ENCODE measurements around the gene CALB2. TPM values are rescaled to one million over a fixed set of nuclear protein-coding genes. Genes with fewer than 3 reads are reported as not detected.

Gene CALB2
- total RNA-seq, 1 donor from 2014 or later, result not detected

DNA sequence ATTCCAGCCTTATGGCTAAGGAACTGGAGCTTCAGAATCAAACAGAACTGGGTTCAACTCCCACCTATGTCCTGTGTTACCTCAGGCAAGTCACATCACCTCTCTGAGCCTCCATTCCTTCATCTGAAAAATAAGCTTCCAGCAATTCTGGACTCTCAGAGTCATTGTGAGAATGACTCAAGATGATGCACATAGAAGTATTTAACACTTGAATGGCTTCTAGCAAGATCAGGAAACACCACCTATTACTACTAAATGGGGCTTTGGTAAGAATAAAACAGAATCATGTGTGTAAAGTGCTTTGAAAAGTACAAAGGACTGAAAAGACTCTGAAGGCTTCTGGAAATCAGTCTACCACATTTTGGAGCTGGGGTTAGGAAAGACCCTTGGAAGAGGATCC is 30.8 kb upstream of the CALB2 start:
- Mint-ChIP-seq H3K9me3 (ENCODE audit: unreplicated experiment) (peaks cover 5% of the 10 kb centered on the region), H3K36me3 (ENCODE audit: unreplicated experiment) (no peaks in the 10 kb centered on the region), H3K4me3 (ENCODE audit: unreplicated experiment) (no peak overlapping the region), H3K4me1 (ENCODE audit: unreplicated experiment) (no peaks in the 10 kb centered on the region), H3K27ac (ENCODE audit: unreplicated experiment) (no peak overlapping the region), H3K27me3 (ENCODE audit: unreplicated experiment) (peaks cover 3% of the 10 kb centered on the region)
- DNase-seq (ENCODE audit: extremely low spot score, unreplicated experiment), result no peak
- TF ChIP-seq, protein P1, sequence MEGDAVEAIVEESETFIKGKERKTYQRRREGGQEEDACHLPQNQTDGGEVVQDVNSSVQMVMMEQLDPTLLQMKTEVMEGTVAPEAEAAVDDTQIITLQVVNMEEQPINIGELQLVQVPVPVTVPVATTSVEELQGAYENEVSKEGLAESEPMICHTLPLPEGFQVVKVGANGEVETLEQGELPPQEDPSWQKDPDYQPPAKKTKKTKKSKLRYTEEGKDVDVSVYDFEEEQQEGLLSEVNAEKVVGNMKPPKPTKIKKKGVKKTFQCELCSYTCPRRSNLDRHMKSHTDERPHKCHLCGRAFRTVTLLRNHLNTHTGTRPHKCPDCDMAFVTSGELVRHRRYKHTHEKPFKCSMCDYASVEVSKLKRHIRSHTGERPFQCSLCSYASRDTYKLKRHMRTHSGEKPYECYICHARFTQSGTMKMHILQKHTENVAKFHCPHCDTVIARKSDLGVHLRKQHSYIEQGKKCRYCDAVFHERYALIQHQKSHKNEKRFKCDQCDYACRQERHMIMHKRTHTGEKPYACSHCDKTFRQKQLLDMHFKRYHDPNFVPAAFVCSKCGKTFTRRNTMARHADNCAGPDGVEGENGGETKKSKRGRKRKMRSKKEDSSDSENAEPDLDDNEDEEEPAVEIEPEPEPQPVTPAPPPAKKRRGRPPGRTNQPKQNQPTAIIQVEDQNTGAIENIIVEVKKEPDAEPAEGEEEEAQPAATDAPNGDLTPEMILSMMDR (IDR thresholded peaks at IDR 0.05), result no peak

DNA sequence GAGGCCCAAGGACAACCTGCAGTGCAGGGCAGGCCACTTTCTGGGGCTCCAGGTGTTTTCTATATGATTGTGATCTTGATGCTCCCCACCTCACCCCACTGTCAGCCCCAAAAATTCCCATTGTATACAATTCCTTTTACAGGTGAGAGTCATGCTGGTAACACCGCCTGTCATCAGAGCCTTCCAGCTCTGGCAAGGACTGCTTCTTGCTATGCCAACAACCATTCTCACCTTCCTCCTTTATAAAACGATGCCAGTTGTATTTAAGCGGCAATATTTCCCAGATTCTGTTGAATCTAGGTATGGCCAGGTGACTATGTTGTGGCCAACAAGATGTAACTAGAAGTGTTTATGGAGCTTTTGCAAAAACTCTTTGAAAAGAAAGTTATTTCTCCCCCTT is 30.4 kb upstream of the CALB2 start:
- Mint-ChIP-seq H3K27ac (ENCODE audit: unreplicated experiment) (no peak overlapping the region), H3K4me1 (ENCODE audit: unreplicated experiment) (no peaks in the 10 kb centered on the region), H3K36me3 (ENCODE audit: unreplicated experiment) (no peaks in the 10 kb centered on the region), H3K27me3 (ENCODE audit: unreplicated experiment) (peaks cover 3% of the 10 kb centered on the region), H3K9me3 (ENCODE audit: unreplicated experiment) (peaks cover 5% of the 10 kb centered on the region), H3K4me3 (ENCODE audit: unreplicated experiment) (no peak overlapping the region)
- DNase-seq (ENCODE audit: extremely low spot score, unreplicated experiment), result no peak
- TF ChIP-seq, protein P1 (IDR thresholded peaks at IDR 0.05), result no peak

DNA sequence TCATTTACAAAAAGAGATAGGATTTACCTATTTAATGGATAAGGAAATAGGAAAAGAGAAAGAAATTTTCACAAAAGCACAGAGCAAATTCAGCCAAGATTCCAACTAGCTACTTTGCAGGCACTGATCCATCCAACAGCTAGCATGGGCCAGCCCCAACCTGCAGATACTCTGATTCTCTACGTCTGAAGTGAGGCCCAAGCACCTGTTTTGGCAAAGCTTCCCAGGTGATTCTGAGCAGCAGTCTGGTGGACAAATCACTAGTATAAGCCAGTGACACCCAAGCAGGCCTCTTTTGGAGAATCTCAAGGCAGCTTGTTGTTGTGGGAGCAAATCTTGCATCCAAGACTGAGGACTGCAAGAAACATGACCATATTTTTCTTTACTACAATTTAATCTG is 20.9 kb upstream of the CALB2 start:
- Mint-ChIP-seq H3K4me1 (ENCODE audit: unreplicated experiment) (no peaks in the 10 kb centered on the region), H3K27me3 (ENCODE audit: unreplicated experiment) (no peaks in the 10 kb centered on the region), H3K27ac (ENCODE audit: unreplicated experiment) (no peak overlapping the region), H3K4me3 (ENCODE audit: unreplicated experiment) (no peak overlapping the region), H3K36me3 (ENCODE audit: unreplicated experiment) (no peaks in the 10 kb centered on the region), H3K9me3 (ENCODE audit: unreplicated experiment) (peaks cover 9% of the 10 kb centered on the region)
- DNase-seq (ENCODE audit: extremely low spot score, unreplicated experiment), result no peak
- TF ChIP-seq, protein P1 (IDR thresholded peaks at IDR 0.05), result no peak

DNA sequence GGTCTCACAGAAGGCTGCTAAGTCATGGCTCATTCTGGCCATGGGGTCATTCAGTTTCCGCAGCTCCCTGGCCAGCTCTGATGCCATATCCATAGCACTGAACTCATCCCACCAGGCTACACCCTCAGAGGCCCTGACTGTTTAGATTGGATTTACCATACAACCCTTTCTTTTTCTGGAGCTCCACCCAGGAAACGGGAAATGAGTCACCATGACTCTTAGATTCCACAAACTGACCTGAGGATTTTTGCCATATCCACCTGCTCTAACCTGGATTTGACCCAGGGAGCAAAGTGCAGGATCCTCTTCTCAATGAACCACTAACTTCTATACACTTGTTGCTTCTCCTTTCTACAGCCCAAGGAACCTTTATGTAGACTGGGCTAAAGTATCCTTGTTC is 20.3 kb upstream of the CALB2 start:
- Mint-ChIP-seq H3K36me3 (ENCODE audit: unreplicated experiment) (no peaks in the 10 kb centered on the region), H3K4me3 (ENCODE audit: unreplicated experiment) (no peak overlapping the region), H3K27me3 (ENCODE audit: unreplicated experiment) (no peaks in the 10 kb centered on the region), H3K9me3 (ENCODE audit: unreplicated experiment) (peaks cover 9% of the 10 kb centered on the region), H3K27ac (ENCODE audit: unreplicated experiment) (no peak overlapping the region), H3K4me1 (ENCODE audit: unreplicated experiment) (no peaks in the 10 kb centered on the region)
- no peak for DNase-seq (ENCODE audit: extremely low spot score, unreplicated experiment)
- TF ChIP-seq, protein P1 (IDR thresholded peaks at IDR 0.05), result no peak

DNA sequence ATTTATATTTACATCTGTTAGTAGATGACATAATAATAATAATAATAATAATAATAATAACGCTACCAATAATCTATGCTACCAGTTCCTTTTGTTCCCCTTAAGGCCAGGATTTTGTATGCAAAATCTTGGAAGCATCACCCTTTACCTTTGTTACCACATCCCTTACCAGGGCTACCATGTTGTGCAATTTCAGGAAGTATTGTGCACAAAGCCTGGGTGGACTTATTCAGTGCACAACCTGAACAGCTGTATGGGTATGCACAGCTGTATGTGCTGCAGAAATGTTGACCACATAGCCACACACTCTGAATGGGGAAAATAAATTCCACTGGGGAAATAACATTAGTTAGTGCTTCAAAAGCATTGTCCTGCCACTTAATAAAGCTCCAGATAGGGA is 19.9 kb upstream of the CALB2 start:
- no peaks in the 10 kb centered on the region for H3K27me3 Mint-ChIP-seq (ENCODE audit: unreplicated experiment)

More for the DNA sequence above, 19.9 kb upstream of the CALB2 start:
- TF ChIP-seq, protein P1 (IDR thresholded peaks at IDR 0.05), result no peak
- Mint-ChIP-seq H3K9me3 (ENCODE audit: unreplicated experiment) (peaks cover 9% of the 10 kb centered on the region), H3K36me3 (ENCODE audit: unreplicated experiment) (no peaks in the 10 kb centered on the region), H3K4me1 (ENCODE audit: unreplicated experiment) (no peaks in the 10 kb centered on the region), H3K4me3 (ENCODE audit: unreplicated experiment) (no peak overlapping the region), H3K27ac (ENCODE audit: unreplicated experiment) (no peak overlapping the region)
- no peak for DNase-seq (ENCODE audit: extremely low spot score, unreplicated experiment)

Measured in osteocyte (in vitro differentiated cells).